AG09319 (cell line): ENCODE results near the gene RBM42.
"Not testable (repeated sequence)": the region's sequence is repeated elsewhere in the genome, so short reads cannot be mapped to it uniquely, and the experiment has no call there.

Experiments
- DNase-seq: peaks from one replicate; pipeline ENCODE4 v3.0.0-alpha.2; 2010; ENCODE audit warnings: low read depth; ENCODE audit errors: extremely low read depth
- CTCF ChIP-seq: IDR thresholded peaks from 2 replicates; pipeline ENCODE4 v1.5.1; 2011; ENCODE audit warnings: low read depth, mild to moderate bottlenecking, inconsistent platforms, low read length, moderate library complexity

RBM42 gene

GRCh38 chr19:35644206-35644986 lies 15.6 kb downstream of the RBM42 start:
- no peak for TF ChIP-seq CTCF
- peak; percentile 70 for DNase-seq

GRCh38 chr19:35644987-35645679 lies 16.3 kb downstream of the RBM42 start:
- TF ChIP-seq CTCF: no peak
- DNase-seq: no peak

GRCh38 chr19:35645680-35646511 lies 17.1 kb downstream of the RBM42 start:
- no peak for TF ChIP-seq CTCF
- DNase-seq: no peak

GRCh38 chr19:35648017-35648961 lies 19.5 kb downstream of the RBM42 start, which contains the start of gene COX6B1:
Gene COX6B1, plus strand, starts transcription at chr19:35648323. Its CDS starts 2,921 bp downstream, at chr19:35651244.
- peak; percentile 89 for DNase-seq
- TF ChIP-seq CTCF: no peak

- no peak for DNase-seq
- TF ChIP-seq CTCF: no peak
Observed at GRCh38 chr19:35650581-35650980, 21.7 kb downstream of the RBM42 start.

GRCh38 chr19:35654828-35655227 lies 26.0 kb downstream of the RBM42 start:
- DNase-seq: not testable (repeated sequence)

- DNase-seq: no peak
- TF ChIP-seq CTCF: no peak
Observed at GRCh38 chr19:35655600-35655999, 26.8 kb downstream of the RBM42 start.
